Kasumi-1 (cell line): ENCODE data around the gene KIFC3.
"Not testable (repeated sequence)": the region's sequence is repeated elsewhere in the genome, so short reads cannot be mapped to it uniquely, and the experiment has no call there.

Experiments used
- DNase-seq, 2 experiments: peaks; one replicate each; lab custom pipeline; 2025; lab: John Stamatoyannopoulos, UW

Gene KIFC3

DNA sequence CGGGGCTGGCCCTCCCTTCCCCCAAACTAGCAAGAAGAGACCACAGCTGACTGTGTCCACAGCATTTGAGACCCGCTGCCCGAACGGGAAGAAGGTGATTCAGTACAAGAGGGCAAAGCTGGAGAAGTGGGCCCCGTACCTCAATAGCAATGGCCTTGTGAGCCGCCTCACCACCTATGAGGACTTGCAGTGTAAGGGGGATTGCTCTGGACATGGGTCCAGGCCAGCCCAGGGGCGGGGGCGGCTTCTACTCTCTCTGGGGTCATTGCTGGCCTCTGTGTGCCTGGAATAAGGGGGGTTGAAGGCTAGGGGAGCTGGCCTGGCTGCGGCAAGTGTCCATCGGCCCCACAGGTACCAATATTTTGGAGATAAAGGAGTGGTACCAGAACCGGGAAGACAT, 79.6 kb downstream of the KIFC3 start:
- no peak for DNase-seq

DNA sequence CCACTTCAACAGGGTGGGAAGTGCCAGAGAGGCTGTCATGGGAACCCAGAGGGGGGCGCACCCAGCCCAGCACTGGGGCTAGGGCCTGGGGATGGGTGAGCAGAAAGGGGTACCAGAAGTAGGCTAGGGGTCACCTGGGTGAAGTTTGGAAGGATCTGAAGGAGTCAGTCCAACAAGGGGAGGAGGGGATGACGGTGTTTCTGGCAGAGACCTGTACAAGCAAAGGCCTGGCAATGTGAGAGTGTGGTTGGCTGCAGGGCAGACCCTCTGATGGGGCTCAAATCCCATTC, 80.1 kb downstream of the KIFC3 start:
- no peak for DNase-seq

DNA sequence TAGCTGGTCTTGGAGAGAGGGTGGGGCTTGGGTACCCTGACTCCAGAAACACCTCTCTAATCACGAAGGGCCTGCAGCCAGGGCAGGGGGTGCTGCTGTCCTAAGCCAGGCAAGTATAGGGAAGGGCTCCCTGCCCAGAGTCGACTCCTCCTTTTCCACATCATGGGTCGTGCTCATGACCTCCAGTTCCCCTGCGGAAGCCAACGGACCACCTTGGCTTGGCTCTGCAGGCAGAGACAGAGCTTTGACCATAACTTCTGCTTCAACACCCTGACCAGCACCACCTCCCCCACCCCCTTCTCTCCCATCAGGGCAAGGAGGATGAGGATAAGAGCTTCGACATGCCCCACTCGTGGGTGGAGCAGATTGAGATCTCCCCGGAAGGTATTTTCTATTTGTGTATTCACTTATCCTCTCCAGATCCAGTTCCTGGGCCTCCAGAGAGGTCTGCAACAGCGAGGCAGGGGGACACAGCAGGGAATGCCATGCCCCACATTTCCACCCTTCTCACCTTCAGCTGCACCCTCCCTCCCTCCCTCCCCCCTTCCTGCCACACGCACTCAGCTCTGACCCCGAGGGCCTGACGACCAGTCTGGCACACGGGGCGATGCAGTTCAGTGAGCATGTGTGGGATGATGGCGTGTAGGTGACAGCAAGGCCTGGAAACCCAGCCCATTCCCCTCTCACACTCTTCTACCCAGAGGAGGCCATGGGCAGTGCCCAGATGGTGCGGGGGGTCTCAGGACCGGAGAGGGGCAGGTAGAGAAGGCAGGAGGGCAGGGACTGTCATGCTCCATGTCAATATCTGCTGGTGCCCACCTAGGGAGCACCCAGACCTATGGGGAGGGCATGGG, 80.7 kb downstream of the KIFC3 start:
- no peak for DNase-seq

DNA sequence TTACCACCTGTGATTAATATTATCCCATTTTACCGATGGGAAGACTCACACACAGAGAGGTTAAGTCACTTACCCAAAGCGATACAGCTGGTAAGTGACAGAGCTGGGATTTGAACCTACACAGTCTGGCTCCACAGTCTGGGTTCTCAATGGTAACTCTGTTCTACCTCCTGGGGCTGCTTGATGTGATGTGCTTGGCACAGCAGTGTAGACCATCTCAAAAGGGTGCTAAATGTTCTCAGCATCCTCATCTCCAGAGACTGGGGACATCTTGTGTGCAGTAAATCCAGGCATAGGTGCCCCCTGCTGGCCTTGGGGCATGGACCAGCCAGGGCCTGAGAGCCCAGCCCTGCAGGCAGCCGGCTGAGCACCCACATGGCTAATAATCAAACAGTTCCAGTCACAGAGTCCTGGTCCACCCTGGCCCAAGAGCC, 82.1 kb downstream of the KIFC3 start:
- DNase-seq: peak; percentile 62 to 65

DNA sequence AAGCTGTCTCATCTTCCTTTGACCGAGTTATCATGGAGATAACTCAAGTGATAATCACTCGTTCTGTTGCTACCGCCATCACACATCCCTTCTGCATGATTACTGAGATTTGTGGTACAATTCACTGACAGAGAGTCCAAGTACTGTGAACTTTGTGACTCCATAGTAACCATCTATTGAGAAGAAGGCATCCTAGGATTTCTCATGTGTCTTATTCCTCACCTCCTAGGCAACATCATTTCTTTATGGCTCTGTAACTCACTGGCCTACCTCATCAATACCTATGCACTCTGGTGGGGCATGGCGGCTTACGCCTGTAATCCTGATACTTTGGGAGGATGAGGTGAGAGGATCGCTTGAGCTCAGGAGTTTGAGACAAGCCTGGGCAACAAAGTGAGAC, 88.2 kb downstream of the KIFC3 start:
- no peak for DNase-seq

DNA sequence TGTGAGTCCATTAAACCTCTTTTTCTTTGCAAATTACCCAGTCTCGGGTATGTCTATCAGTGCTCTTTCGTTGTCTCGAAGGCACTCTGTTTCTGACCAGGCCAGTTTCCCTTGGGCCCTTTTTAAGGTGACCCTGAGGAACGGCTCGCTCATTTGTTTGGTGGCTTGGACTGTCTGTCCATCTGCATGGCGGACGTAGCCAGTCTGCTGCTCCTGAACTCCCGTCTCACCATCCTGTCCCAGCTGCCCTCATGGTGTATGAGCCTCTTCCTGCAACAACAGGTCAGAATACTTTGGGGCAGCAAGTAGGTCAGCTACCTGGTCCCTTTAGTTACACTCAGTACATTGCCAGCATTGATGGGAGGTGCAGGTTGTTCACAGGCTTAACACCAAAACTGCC, 88.7 kb downstream of the KIFC3 start:
- DNase-seq: no peak

DNA sequence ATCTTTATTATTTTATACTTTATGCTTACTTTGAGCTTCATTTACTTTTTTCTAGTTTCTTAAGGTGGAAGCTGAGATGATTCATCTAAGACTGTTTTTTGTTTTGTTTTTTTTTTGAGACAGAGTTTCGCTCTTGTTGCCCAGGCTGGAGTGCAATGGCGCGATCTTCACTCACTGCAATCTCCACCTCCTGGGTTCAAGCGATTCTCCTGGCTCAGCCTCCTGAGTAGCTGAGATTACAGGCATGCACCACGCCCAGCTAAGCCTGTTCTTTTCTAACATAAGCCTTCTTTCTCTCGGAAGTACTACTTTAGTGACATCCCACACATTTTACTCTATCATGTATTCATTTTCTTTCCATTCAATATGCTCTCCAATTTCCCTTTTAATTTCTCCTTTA, 89.7 kb downstream of the KIFC3 start:
- not testable (repeated sequence) for DNase-seq

DNA sequence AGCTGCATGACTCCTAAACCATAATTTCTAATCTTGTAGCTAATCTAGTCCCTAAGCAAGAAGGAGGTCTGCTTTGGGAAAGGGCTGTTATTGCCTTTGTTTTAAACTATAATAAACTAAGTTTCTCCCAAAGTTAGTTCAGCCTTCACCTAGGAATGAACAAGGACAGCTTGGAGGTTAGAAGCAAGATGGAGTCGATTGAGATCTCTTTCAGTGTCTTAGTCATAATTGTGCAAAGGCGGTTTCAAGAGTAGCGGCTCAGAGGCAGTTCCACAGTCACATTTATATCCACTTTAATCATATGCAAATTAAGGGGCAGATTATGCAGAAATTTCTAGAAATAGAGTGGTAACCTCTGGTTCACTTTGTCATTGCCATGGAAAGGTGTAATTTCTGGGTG, 90.3 kb downstream of the KIFC3 start:
- no peak for DNase-seq

DNA sequence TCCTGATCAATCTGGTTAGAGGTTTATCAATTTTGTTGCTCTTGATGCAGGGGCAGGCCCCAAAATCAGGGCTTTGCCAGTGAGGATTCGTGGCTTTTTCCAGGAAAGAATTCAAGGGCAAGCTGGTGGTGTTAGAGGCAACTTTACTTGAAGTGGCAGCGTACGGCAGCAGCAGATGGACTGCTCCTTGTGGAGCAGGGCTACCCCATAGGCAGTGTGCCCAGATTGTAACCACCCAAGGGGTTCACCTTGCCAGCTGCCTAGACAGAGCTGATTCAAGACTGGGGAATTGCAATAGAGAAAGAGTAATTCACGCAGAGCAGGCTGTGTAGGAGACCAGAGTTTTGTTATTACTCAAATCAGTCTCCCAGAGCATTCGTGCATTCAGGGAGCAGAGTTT, 90.9 kb downstream of the KIFC3 start:
- DNase-seq: no peak

DNA sequence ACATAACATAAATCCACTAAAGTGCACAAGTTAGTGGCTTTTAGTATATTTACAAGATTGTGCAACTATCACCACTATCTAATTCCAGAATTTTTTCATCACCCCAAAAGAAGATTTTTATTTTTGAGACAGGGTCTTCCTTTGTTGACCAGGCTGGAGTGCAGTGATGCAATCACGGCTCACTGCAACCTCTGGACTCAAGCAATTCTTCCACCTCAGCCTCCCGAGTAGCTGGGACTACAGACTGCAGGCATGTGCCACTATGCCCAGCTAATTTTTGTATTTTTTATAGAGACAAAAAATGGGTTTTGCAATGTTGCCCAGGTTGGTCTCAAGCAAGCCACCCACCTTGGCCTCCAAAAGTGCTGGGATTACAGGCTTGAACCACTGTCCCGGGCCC, 92.6 kb downstream of the KIFC3 start:
- DNase-seq: no peak
